Epidermal melanocyte (primary cell): ENCODE measurements around the gene ABCF2.

ENCODE experiments used
- DNase-seq: peaks from one replicate; pipeline ENCODE4 v3.0.0; 2011; ENCODE audit warnings: low spot score; ENCODE audit not compliant: insufficient read length

Gene ABCF2

GRCh38 chr7:151175047-151175792, 51.8 kb downstream of the ABCF2 start:
- no peak for DNase-seq

GRCh38 chr7:151174246-151175046, 52.6 kb downstream of the ABCF2 start:
- no peak for DNase-seq

- no peak for DNase-seq
Observed at GRCh38 chr7:151173386-151174245, 53.4 kb downstream of the ABCF2 start.

- peak; percentile 81 for DNase-seq
Observed at GRCh38 chr7:151172273-151173141, 54.5 kb downstream of the ABCF2 start.

GRCh38 chr7:151168787-151169162, 58.2 kb downstream of the ABCF2 start:
- no peak for DNase-seq

- DNase-seq: no peak
Observed at GRCh38 chr7:151168003-151168786, 58.8 kb downstream of the ABCF2 start.

- DNase-seq: no peak
Observed at GRCh38 chr7:151167197-151167961, 59.6 kb downstream of the ABCF2 start, which contains the start of gene GBX1. TSS of gene GBX1 (minus strand) at chr7:151167694. CDS start at chr7:151167548, 146 bp downstream.

- no peak for DNase-seq
Observed at GRCh38 chr7:151166629-151167196, 60.3 kb downstream of the ABCF2 start.
